ENCODE data around the gene TMEM273.
"Not testable (repeated sequence)": the region's sequence is repeated elsewhere in the genome, so short reads cannot be mapped to it uniquely, and the experiment has no call there.

Gene TMEM273

GRCh38 chr10:49204119-49204518, 15.9 kb upstream of the TMEM273 start:
- no peak for DNase-seq

DNA sequence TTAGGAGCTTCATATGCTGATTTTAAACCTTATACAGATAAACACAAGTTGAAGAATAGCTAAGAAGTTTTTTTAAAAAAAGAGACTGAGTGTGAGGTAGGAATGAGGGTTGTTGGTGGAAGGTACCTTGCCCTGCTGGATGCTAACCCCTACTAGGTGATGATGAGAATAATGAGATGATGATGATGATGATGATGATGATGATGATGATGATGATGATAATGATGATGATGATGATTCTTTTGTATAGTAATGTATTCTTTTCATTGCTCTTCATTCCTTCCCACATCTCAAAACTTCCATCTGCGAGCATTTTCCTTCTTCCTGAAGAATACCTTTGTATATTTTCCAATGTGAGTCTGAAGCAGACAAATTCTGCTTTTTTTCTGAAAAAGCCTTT, 14.1 kb upstream of the TMEM273 start:
- no peak for DNase-seq

DNA sequence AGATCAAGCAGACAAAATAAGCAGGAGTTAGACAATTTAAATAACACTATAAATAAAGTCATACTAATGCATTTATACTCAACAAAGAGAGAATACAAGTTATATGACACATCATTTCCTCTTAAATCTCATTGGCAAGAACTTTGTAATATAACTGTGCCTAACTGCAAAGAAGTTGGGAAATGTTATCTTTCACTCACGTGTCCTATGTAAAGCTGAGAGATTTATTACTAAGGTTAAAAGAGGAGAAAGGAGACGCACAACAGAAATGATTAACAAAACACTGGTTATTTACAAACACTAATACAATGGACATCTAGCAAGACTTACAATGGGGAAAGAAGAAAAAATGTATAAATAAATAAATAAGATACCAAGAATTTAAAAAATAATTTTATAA, 12.7 kb upstream of the TMEM273 start:
- no peak for DNase-seq

DNA sequence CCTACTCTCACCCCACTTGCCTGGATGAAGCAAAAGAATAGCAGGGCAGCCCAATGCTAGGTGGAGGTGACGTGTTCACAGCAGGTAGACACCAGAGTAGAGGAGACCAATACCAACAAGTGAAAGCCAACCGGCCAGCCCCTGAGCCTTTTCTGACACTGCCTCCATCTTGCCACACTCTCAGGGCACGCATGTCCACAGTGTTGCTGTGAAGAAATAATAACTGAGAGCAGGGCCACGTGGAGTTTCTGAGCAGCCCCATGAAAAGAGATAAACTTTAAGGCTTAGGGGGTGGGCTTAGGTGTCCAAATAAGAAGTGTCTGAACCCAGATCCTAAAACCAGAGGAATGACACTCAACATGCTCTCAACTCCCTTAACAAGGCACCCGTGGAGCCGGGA, 9.0 kb upstream of the TMEM273 start:
- DNase-seq, result no peak

DNA sequence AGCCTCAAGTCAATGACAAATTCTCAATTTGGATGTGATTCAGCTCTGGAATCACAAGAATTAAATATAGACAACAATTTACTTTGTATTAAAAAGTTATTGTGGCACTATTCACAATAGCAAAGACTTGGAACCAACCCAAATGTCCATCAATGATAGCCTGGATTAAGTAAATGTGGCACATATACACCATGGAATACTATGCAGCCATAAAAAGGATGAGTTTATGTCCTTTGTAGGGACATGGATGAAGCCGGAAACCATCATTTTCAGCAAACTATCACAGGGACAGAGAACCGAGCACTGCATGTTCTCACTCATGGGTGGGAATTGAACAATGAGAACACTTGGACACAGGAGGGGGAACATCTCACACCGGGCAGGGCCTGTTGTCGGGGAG, 7.7 kb upstream of the TMEM273 start:
- not testable (repeated sequence) for DNase-seq

DNA sequence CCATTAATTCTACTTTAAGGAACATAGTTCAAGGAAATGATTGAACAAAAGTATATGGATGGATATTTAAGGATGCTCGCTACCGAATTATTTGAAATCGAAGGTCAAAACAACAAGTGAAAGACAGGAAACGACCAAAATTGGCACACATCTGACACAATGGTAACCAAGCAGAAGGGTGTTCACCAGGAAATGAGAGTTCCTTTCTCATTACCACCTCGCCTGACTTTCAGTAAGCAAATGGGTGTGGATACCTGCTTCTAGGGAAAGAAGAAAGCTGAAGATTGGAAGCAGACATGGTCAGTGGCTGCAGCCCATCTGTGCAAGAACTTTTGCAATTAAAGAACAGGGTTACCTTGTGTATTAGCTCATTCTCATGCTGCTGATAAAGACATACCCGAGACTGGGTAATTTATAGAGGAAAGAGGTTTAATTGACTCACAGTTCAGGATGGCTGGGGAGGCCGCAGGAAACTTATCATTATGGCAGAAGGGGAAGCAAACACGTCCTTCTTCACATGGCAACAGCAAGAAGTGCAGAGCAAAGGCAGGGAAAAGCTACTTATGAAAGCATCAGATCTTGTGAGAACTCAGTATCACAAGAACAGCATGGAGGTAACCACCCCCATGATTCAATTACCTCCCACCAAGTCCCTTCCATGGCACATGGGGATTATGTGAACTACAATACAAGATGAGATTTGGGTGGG, 6.2 kb upstream of the TMEM273 start:
- DNase-seq, result no peak

GRCh38 chr10:49191349-49191748, 3.2 kb upstream of the TMEM273 start:
- no peak for DNase-seq

GRCh38 chr10:49189422-49189821, 1.2 kb upstream of the TMEM273 start:
- no peak for DNase-seq

DNA sequence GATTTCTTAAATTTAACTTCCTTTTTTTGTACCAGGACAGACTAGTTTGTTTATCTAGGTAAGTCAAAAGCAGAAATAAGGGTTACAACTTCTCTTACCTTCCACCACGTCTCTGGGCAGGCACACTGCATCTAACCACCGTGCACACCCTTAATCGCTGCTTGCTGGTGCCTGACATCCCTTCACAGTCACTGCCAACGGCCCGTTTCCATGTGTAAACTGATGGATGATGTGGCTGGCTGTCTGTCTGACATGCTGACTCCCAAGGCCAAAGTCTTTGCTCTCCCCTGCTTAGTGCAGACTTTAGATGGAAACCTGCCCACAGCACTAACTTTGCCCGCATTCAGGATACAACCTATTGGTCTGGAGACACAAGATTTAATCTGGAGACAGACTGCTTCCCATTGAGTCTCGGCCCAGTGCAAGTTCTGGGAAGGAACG, 1.1 kb downstream of the TMEM273 start:
- DNase-seq, result no peak

- no peak for DNase-seq
Observed at GRCh38 chr10:49186613-49187012, 1.6 kb downstream of the TMEM273 start.

DNA sequence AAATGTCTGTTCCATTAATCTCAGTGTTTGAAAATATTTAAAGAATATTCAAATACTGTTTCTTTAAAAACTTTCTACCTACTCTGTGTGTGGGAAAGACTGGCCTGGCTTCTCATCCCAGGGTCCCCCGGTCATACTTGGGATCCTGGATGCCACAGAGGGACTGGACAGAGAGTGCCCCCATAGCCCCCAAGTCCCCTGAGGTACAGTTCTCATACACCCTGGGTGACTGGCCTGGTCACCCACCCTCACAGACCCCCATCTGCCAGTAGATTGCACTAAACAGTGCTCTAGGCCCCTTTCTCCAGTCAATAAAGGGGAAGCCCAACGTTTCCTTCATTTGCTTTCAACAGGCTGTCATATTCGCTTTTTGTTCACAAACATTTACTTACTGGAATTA, 3.0 kb downstream of the TMEM273 start:
- no peak for DNase-seq

GRCh38 chr10:49184642-49185111, 3.5 kb downstream of the TMEM273 start:
- DNase-seq, result no peak

GRCh38 chr10:49183596-49184542, 4.3 kb downstream of the TMEM273 start:
- no peak for DNase-seq

DNA sequence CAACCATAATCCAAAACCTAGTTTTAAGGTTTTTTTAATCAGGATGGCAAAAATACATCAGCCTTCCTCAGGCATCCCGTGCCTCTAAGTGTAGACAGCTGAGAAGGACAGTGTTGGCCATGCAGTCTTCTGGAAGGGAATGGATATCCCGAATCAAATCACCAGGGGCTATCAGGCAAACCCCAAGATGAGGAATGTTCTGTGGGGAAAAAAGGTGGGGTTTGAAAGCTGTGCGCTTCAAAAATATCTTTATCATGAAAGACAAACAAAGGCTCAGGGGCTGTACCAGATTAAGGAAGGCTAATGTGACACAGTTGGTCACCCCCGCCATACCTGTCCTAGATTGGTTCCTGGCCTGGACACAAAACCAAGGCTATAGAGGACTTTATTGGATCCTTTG, 5.4 kb downstream of the TMEM273 start:
- DNase-seq, result no peak

DNA sequence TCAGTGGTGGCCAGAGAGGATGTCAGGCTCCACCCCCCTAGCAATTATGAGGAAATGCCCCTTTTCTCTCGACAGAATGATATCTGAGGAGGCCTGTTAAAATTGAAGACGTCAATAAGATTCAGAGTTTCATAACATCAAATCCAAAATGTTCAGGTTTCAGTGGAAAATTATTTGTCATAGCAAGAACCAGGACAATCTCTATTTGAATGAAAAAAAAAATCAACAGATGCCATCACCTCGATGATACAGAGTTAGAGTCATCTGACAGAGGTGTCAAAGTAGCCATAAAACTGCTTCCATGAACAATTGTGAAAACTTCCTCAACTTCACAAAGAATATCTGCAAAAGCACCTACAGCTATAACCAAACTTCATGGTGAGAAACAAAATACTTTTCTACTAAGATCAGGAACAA, 7.7 kb downstream of the TMEM273 start:
- DNase-seq, result no peak

DNA sequence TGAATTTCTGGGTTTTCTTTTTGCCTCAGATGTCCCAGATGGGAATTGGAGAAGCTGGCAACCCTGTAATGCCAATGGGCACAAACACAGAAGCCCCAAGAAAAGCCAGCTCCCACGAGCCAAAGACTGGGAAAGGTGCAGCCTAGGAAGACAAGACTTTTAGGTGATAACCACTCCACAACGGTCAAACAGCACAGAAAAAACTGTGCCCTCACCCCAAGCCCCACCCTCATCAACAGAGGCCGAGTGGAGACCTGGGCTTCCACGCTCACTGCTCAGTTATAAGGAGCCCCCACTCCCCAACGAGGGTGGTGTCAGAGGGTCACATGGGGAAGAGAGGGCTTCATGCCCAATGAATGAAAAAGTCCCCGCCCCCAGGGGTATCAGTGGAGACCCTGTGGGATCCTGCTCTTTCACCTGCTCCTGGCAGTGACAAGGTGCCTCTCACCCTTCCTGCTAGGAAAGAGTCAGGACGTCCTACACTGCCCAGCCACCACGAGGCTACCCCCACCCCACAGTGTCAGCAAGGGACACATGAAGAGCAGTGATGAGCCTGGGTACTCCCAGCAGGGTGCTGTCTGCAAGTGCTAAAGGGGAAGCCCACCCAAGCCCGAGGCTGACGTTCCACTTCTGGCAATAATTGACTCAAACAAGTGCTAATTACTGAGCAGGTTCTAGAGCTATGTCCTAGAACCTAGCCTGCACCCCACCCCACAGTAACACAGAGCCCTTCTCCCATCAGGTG, 8.3 kb downstream of the TMEM273 start:
- DNase-seq, result no peak

DNA sequence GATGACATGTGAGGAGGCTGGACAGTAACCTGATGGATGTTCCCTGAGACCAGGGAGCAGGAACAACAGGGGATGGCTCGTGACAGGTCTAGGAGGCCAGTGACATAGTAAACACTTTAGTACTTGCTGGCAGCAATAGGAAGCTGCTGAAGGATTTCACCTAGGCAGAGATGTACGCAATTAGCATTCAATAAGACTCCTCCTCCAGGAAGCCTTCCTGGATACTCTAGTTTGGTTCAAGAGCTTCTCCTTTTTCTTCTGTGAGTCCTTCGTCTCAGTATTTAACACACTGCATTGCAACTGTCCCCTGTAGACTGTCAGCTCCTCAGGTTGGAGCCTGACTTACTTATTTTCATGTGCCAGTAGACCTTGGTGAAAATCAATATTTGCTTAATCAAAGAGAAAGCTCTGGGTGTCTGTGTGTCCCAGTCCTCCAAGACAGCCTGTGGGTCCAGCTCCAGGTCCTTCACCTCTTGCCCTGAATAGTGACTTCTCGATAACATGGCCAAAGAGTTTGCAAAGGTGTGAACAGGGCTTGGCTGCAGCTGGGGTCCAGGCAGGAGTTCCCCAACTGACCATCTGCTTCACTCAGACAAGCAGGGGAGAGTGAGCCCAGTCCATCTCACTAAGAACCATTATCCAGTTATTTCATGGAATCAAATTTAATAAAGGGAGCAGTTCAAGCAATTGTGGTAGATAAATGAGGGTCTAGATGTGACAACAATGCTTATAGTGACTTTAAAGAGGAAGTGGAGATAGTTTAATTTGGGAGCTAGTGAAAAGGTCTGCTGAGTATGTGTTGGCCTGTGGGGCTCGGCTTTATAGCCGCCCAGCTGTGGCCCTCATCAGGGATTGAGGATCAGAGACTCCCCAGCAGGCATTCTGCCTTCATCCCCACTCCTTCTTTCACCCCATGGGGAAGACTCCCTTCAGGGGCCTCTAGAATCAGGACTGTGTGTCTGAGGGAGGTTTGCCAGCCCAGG, 9.4 kb downstream of the TMEM273 start:
- DNase-seq, result no peak

- DNase-seq, result no peak
Observed at GRCh38 chr10:49177391-49178355, 10.5 kb downstream of the TMEM273 start.

DNA sequence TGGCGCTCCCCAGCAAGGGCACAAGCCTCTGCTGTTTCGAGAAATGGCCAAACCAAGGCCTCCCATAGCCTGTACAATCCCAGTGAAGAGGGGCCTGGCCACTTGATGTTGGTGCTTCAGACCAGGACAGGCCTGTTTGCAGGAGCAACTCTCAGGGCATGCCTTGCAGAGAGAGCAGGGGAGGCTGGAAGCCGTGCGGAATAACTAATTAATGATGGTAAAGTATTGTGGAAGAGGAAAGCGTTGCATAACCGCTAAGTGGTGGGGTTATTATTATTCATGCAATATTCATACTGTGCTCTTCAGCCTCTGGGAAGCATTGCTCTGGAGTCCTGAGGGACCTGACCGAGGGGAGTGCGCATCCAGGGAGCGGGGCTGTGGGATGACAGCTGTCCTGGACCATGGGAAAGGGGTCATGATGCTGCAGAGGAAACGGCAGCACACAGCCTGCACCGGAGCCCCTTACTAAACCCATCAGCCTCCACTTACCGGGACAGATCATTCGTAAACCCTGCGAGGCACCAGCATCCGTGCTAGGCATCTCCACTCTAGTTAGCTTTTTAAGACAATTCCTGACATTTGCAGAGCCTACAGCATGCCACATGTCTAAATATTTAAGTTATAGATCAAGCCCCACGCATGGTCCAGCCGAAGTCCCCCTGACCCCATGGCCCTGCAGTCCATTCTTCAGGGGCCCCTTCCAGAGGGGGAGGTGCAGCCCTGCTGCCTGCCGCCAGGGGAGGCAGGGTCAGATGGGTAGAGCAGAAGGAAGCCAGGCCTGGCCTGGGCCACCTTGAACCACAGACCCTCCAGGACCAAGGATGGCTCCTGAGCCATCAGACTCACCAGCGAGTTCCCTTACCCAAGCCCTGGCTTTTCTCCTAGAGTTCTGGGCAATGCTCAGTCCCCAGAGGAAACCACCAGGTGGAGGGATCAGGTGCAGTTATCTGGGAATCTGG, 11.6 kb downstream of the TMEM273 start:
- no peak for DNase-seq
